Lung (tissue), 12 donors: ENCODE results near the gene SPIB. TPM values are rescaled to one million over a fixed set of nuclear protein-coding genes. Genes with fewer than 3 reads are reported as not detected.

Experiments
- ATAC-seq: fragments of 200-7000 bp; cut with Tn5 transposase; one replicate; pipeline ENCODE4 v1.9.1; 2020; ENCODE audit warnings: moderate number of reproducible peaks; ENCODE audit not compliant: insufficient read depth, low FRiP score
- DNase-seq, 3 donors: peaks; one replicate each; pipeline ENCODE4 v3.0.0-alpha.2; 2013 to 2017
- H3K27ac ChIP-seq, 2 donors: one replicate each; pipeline ENCODE4 v1.5.1; 2013; ENCODE audit warnings: mild to moderate bottlenecking in 2 of 2, moderate library complexity in 2 of 2, control low read depth in 1 of 2, inconsistent platforms in 1 of 2, low read depth in 1 of 2, low read length in 1 of 2
- H3K27me3 ChIP-seq, 3 donors: one replicate each; pipeline ENCODE4 v1.5.1; 2013; ENCODE audit warnings: low read length in 2 of 3; ENCODE audit not compliant: control insufficient read depth in 3 of 3, insufficient read depth in 3 of 3
- H3K36me3 ChIP-seq, 4 donors: one replicate each; pipeline ENCODE4 v1.5.1; 2013; ENCODE audit warnings: low read length in 4 of 4, mild to moderate bottlenecking in 1 of 4, moderate library complexity in 1 of 4; ENCODE audit not compliant: control insufficient read depth in 4 of 4, insufficient read depth in 4 of 4
- H3K4me1 ChIP-seq, 5 donors: one replicate each; pipeline ENCODE4 v1.5.1; 2013; ENCODE audit warnings: low read length in 5 of 5, mild to moderate bottlenecking in 2 of 5, moderate library complexity in 1 of 5; ENCODE audit not compliant: control insufficient read depth in 5 of 5, insufficient read depth in 5 of 5
- H3K4me3 ChIP-seq: one replicate; pipeline ENCODE4 v1.5.1; 2013; ENCODE audit warnings: mild to moderate bottlenecking, control low read depth, moderate library complexity
- H3K9ac ChIP-seq, 2 donors: one replicate each; pipeline ENCODE4 v1.5.1; 2013; ENCODE audit warnings: low read length in 2 of 2, control low read depth in 1 of 2; ENCODE audit not compliant: insufficient read depth in 1 of 2
- H3K9me3 ChIP-seq, 4 donors: one replicate each; pipeline ENCODE4 v1.5.1; 2013; ENCODE audit warnings: low read length in 3 of 4, mild to moderate bottlenecking in 1 of 4, moderate library complexity in 1 of 4; ENCODE audit not compliant: control insufficient read depth in 4 of 4, insufficient read depth in 3 of 4
- WGBS, 2 donors: extraction: QIAGEN DNeasy Blood & Tissue Kit; methylation state at CpG; one replicate each; pipeline ENCODE4 v1.1.7; 2013; 5-methylcytosine and 5-hydroxymethylcytosine counted together
- polyA plus RNA-seq, 2 donors: library from polyadenylated mRNA; stranded (reverse); fragments of 200-250 nt; gene quantifications; one replicate each; pipeline ENCODE4 v1.2.1, GENCODE V29; 2013
- total RNA-seq, 2 donors: library from RNA; depleted of rRNA in 1 of 2; stranded (reverse); fragments of >200 nt in 1 of 2; gene quantifications; one replicate each; pipeline ENCODE4 v1.2.1, GENCODE V29; 2014 to 2021
- TF ChIP-seq, protein P1 (sequence below): IDR thresholded peaks from 2 replicates; pipeline ENCODE4 v1.5.1; 2012; ENCODE audit warnings: mild to moderate bottlenecking; ENCODE audit errors: control extremely low read depth, extremely low read depth
- donor health status: control.
- donor health status: control.
- donor health status: Bipolar disorder and iron deficiency.
- donor health status: healthy.
- donor health status: DM: yes; HTN: yes; CAD: no.

The SPIB gene
- total and polyA plus RNA-seq, 4 donors: 0.22 to 10.5 (median 0.65) TPM

DNA sequence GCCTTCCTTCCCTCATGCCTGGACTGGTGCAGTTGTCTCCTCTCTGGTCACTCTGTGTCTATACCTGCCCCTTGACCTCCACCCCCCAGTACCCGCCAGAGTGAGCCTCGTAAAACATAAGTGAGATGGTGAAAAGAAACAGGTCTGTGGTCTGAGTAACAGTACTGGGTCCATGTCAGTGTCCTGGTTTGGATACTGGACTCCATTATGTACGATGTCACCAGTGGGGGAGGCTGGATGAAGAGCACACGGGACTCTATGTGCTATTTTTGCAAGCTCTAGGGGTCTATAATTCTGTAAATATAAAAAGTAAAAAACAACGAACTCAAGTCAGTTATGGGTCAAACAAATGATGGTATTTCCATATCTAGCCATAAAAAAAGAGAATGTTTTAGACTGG is 28.3 kb downstream of the SPIB start:
- H3K36me3 ChIP-seq: no peaks in the 10 kb centered on the region
- peaks cover 0 to 6% (median 0%) of the 10 kb centered on the region in 4 donors for H3K9me3 ChIP-seq
- H3K9ac ChIP-seq: no peak overlapping the region
- H3K27me3 ChIP-seq: peaks cover 0 to 11% (median 0%) of the 10 kb centered on the region in 3 donors
- H3K4me3 ChIP-seq: no peak overlapping the region
- no peaks in the 10 kb centered on the region for H3K4me1 ChIP-seq
- TF ChIP-seq, protein P1, sequence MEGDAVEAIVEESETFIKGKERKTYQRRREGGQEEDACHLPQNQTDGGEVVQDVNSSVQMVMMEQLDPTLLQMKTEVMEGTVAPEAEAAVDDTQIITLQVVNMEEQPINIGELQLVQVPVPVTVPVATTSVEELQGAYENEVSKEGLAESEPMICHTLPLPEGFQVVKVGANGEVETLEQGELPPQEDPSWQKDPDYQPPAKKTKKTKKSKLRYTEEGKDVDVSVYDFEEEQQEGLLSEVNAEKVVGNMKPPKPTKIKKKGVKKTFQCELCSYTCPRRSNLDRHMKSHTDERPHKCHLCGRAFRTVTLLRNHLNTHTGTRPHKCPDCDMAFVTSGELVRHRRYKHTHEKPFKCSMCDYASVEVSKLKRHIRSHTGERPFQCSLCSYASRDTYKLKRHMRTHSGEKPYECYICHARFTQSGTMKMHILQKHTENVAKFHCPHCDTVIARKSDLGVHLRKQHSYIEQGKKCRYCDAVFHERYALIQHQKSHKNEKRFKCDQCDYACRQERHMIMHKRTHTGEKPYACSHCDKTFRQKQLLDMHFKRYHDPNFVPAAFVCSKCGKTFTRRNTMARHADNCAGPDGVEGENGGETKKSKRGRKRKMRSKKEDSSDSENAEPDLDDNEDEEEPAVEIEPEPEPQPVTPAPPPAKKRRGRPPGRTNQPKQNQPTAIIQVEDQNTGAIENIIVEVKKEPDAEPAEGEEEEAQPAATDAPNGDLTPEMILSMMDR: no peak
- DNase-seq (no peak), ATAC-seq (no peak)
- no peak overlapping the region for H3K27ac ChIP-seq
- 88 to 94% methylated on average over 5 of the region's 5 CpGs for WGBS, 2 donors

DNA sequence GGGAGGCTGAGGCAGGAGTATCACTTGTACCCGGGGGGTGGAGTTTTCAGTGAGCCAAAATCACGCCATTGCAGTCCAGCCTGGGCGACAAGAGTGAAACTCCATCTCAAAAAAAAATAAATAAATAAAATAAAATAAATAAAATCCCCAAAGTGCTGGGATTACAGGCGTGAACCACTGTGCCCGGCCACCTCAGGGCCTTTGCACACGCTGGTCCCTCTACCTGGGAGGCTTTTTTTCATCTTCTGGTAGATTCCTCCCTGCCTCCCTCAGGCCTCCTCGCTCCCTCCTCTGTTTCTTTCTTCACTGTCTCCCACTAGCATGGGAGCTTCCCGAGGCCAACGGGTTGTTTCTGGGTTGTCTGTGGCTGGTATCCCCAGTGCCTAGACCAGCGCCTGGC is 29.0 kb downstream of the SPIB start:
- Histone ChIP-seq H3K9me3 (peaks cover 0 to 6% (median 0%) of the 10 kb centered on the region in 4 donors), H3K27me3 (peaks cover 0 to 13% (median 0%) of the 10 kb centered on the region in 3 donors), H3K36me3 (no peaks in the 10 kb centered on the region), H3K27ac (no peak overlapping the region), H3K4me1 (no peaks in the 10 kb centered on the region), H3K4me3 (no peak overlapping the region), H3K9ac (no peak overlapping the region)
- no peak for ATAC-seq
- 96 to 97% methylated on average over 10 of the region's 10 CpGs for WGBS, 2 donors
- no peak for DNase-seq
- TF ChIP-seq, protein P1: no peak

DNA sequence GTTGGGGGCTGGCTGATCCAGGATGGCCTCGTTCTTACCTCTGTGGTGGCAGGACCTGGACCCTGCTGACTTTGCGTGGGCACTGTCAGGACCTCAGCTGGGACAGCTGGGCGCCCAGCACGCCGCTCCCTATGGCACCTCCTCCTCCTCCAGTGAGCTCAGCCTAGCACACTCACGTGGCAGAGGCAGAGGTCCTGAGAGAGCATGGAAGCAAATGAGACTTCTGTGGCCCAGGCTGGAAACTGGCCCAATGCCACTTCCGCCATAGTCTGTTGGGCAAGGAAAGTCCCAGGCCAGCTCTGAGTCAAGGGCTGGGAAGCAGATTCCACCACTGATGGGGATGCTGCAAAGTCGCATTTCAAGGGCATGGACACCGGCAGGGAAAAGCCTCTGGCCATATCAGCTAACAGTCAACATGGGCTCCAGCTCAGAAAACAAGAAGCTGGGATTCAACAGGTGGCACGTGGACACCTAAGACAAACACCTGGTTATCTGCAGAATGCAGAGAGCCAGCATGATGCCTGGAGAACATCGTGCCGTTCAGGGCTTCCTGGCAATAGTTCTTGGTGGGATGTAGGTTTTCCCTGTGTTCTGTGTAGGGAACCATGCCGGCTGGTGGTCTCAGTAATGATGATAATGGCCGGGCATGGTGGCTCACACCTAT is 30.6 kb downstream of the SPIB start:
- Histone ChIP-seq H3K4me1 (no peaks in the 10 kb centered on the region), H3K4me3 (no peak overlapping the region), H3K27me3 (peaks cover 0 to 13% (median 0%) of the 10 kb centered on the region in 3 donors), H3K9me3 (peaks cover 0 to 6% (median 0%) of the 10 kb centered on the region in 4 donors), H3K27ac (no peak overlapping the region), H3K9ac (no peak overlapping the region), H3K36me3 (no peaks in the 10 kb centered on the region)
- 78 to 82% methylated on average over 14 of the region's 14 CpGs for WGBS, 2 donors
- ATAC-seq (no peak), DNase-seq (no peak)
- TF ChIP-seq, protein P1: no peak
